ELF-1 (cell line): Measurements from ENCODE around the gene NDUFAF5.

Source experiments
- DNase-seq: peaks from one replicate; pipeline ENCODE4 v3.0.0-alpha.2; 2016; ENCODE audit warnings: low read depth, low spot score

NDUFAF5 gene

GRCh38 chr20:13821876-13822275 is 37.0 kb downstream of the NDUFAF5 start:
- DNase-seq: no peak

GRCh38 chr20:13822459-13822858 is 37.6 kb downstream of the NDUFAF5 start:
- peak; percentile 38 for DNase-seq

- no peak for DNase-seq
These were observed 39.6 kb downstream of the NDUFAF5 start for GRCh38 chr20:13824459-13824858.

- no peak for DNase-seq
These were observed 40.6 kb downstream of the NDUFAF5 start for GRCh38 chr20:13825465-13825864.

GRCh38 chr20:13831476-13831875 is 46.6 kb downstream of the NDUFAF5 start:
- no peak for DNase-seq

- no peak for DNase-seq
These were observed 53.8 kb downstream of the NDUFAF5 start for GRCh38 chr20:13838664-13839063.

- DNase-seq: no peak
These were observed 54.7 kb downstream of the NDUFAF5 start for GRCh38 chr20:13839421-13840092.

GRCh38 chr20:13840093-13840465 is 55.3 kb downstream of the NDUFAF5 start:
- DNase-seq: no peak

- no peak for DNase-seq
These were observed 56.4 kb downstream of the NDUFAF5 start for GRCh38 chr20:13841206-13841605.

- no peak for DNase-seq
These were observed 59.5 kb downstream of the NDUFAF5 start for GRCh38 chr20:13844296-13844695.

- no peak for DNase-seq
These were observed 66.5 kb downstream of the NDUFAF5 start for GRCh38 chr20:13851279-13851678.

GRCh38 chr20:13852306-13852705 is 67.5 kb downstream of the NDUFAF5 start:
- DNase-seq: no peak

- DNase-seq: no peak
These were observed 70.8 kb downstream of the NDUFAF5 start for GRCh38 chr20:13855613-13856012.

GRCh38 chr20:13856354-13856753 is 71.5 kb downstream of the NDUFAF5 start:
- DNase-seq: no peak

- no peak for DNase-seq
These were observed 72.5 kb downstream of the NDUFAF5 start for GRCh38 chr20:13857304-13857703.

GRCh38 chr20:13857961-13858360 is 73.1 kb downstream of the NDUFAF5 start:
- DNase-seq: no peak

GRCh38 chr20:13858439-13858838 is 73.6 kb downstream of the NDUFAF5 start:
- DNase-seq: no peak

- no peak for DNase-seq
These were observed 74.0 kb downstream of the NDUFAF5 start for GRCh38 chr20:13858871-13859270.

GRCh38 chr20:13862245-13862644 is 77.4 kb downstream of the NDUFAF5 start:
- DNase-seq: no peak

- DNase-seq: no peak
These were observed 78.4 kb downstream of the NDUFAF5 start for GRCh38 chr20:13863244-13863643.

GRCh38 chr20:13865156-13865555 is 80.3 kb downstream of the NDUFAF5 start:
- no peak for DNase-seq

- no peak for DNase-seq
These were observed 81.0 kb downstream of the NDUFAF5 start for GRCh38 chr20:13865791-13866351.

- no peak for DNase-seq
These were observed 83.5 kb downstream of the NDUFAF5 start for GRCh38 chr20:13868331-13868730.
